ENCODE measurements around the gene DPM2.

The DPM2 gene

GRCh38 chr9:127945942-127946341, 8.3 kb upstream of the DPM2 start:
- TF ChIP-seq USF1 (IDR thresholded peaks at IDR 0.05) (no peak), RAD21 (IDR thresholded peaks at IDR 0.05; ENCODE audit: low read depth) (no peak), NFIC (IDR thresholded peaks at IDR 0.05) (no peak), ZBTB7A (IDR thresholded peaks at IDR 0.05; ENCODE audit: low read depth) (no peak), EGR1 (IDR thresholded peaks at IDR 0.05) (no peak), EP300 (IDR thresholded peaks at IDR 0.05; ENCODE audit: borderline replicate concordance) (no peak), YY1 (IDR thresholded peaks at IDR 0.05; ENCODE audit: low read depth) (no peak), CREB1 (IDR thresholded peaks at IDR 0.05; ENCODE audit: low read depth) (no peak), TAF1 (IDR thresholded peaks at IDR 0.05; ENCODE audit: low read depth) (no peak), TEAD4 (IDR thresholded peaks at IDR 0.05) (no peak)
- TF ChIP-seq, protein P1, sequence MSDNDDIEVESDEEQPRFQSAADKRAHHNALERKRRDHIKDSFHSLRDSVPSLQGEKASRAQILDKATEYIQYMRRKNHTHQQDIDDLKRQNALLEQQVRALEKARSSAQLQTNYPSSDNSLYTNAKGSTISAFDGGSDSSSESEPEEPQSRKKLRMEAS (IDR thresholded peaks at IDR 0.05) = no peak
- TF ChIP-seq, protein P2, sequence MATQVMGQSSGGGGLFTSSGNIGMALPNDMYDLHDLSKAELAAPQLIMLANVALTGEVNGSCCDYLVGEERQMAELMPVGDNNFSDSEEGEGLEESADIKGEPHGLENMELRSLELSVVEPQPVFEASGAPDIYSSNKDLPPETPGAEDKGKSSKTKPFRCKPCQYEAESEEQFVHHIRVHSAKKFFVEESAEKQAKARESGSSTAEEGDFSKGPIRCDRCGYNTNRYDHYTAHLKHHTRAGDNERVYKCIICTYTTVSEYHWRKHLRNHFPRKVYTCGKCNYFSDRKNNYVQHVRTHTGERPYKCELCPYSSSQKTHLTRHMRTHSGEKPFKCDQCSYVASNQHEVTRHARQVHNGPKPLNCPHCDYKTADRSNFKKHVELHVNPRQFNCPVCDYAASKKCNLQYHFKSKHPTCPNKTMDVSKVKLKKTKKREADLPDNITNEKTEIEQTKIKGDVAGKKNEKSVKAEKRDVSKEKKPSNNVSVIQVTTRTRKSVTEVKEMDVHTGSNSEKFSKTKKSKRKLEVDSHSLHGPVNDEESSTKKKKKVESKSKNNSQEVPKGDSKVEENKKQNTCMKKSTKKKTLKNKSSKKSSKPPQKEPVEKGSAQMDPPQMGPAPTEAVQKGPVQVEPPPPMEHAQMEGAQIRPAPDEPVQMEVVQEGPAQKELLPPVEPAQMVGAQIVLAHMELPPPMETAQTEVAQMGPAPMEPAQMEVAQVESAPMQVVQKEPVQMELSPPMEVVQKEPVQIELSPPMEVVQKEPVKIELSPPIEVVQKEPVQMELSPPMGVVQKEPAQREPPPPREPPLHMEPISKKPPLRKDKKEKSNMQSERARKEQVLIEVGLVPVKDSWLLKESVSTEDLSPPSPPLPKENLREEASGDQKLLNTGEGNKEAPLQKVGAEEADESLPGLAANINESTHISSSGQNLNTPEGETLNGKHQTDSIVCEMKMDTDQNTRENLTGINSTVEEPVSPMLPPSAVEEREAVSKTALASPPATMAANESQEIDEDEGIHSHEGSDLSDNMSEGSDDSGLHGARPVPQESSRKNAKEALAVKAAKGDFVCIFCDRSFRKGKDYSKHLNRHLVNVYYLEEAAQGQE (IDR thresholded peaks at IDR 0.05; ENCODE audit: low read depth) = no peak

DNA sequence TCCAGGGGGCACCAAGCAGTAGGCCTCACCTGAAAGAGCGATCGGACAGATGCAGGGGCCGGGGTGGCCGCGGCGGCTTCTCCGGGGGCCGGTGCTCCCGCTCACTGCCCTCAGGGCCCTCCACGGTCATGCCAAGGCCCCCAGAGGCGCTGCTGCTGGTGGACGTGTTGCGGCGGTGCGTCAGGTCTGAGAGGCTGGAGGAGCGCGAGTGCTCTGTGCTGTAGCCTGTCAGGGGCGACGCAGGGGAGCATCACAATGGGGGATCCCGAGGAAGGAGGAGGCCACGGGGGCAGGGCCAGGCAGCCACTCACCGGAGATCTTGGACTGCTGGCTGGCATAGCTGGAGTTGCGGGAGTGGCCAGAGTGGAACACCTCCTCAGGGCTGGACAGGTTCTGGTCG, 7.7 kb upstream of the DPM2 start:
- TF ChIP-seq TEAD4 (IDR thresholded peaks at IDR 0.05) (no peak), NFIC (IDR thresholded peaks at IDR 0.05) (no peak), CREB1 (IDR thresholded peaks at IDR 0.05; ENCODE audit: low read depth) (no peak), RAD21 (IDR thresholded peaks at IDR 0.05; ENCODE audit: low read depth) (no peak), FOXM1 (IDR thresholded peaks at IDR 0.05; ENCODE audit: borderline replicate concordance, low read depth) (no peak)
- TF ChIP-seq, protein P2 (IDR thresholded peaks at IDR 0.05; ENCODE audit: low read depth) = no peak

DNA sequence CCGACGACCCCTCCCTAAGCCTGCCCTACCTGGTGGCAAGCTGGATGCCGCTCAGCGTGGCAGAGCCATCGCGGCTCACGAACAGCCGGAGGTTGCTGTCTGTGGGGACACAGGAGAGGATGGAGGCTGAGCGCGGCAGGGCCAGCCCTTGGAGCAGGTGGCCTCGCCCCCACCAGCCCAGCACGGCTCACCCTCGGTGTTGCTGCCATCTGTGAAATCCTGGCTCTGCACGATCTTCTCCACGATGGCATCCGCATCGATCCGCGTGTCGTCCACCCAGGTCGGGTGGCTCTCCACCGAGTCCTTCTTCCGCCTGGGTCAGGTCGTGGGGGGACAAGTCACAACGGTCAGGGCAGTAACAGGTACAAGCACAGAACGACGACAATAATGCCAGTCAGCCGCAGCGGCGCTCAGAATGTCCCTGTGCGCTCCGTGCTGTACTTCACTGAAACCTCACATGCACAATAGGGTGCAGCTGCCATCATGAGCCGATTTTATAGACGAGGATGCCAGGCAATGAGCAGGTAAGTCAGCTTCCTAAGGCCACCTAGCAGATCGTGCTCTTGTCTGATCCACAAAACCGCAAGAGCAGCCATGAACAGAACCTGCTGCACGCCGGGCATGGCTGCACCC, 7.0 kb upstream of the DPM2 start:
- TF ChIP-seq CREB1 (IDR thresholded peaks at IDR 0.05; ENCODE audit: low read depth) = no peak
- TF ChIP-seq, protein P2 (IDR thresholded peaks at IDR 0.05; ENCODE audit: low read depth) = no peak
- no peak for TF ChIP-seq TCF12 (IDR thresholded peaks at IDR 0.05; ENCODE audit: low read depth)
- no peak for TF ChIP-seq CEBPB (IDR thresholded peaks at IDR 0.05)
- no peak for TF ChIP-seq TAF1 (IDR thresholded peaks at IDR 0.05; ENCODE audit: low read depth)
- no peak for TF ChIP-seq ZBTB7A (IDR thresholded peaks at IDR 0.05; ENCODE audit: low read depth)
- TF ChIP-seq YY1 (IDR thresholded peaks at IDR 0.05; ENCODE audit: low read depth) = no peak
- no peak for TF ChIP-seq RAD21 (IDR thresholded peaks at IDR 0.05; ENCODE audit: low read depth)
- TF ChIP-seq, protein P1 (IDR thresholded peaks at IDR 0.05) = no peak
- no peak for TF ChIP-seq TEAD4 (IDR thresholded peaks at IDR 0.05)
- no peak for TF ChIP-seq FOXM1 (IDR thresholded peaks at IDR 0.05; ENCODE audit: borderline replicate concordance, low read depth)

DNA sequence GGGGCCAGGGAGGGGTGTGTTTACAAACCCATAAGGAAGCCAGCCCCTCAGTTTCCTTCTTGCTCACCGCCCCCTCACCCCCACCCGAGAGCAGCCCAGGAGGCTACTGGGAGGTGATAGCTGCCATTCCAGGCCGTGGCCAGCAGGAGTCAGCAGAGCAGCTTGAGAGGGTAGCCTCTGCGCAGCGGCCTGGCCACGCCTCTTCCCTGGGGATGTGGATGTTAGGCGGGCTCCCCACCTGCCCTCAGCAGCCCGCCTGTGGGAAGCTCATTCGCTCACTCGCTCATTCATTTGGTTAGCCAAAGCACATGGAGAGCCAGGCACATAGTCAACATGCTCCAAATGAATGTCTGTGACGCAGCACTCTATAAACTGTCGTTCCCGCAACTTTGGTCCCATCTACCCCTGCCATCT, 6.1 kb upstream of the DPM2 start:
- TF ChIP-seq TEAD4 (IDR thresholded peaks at IDR 0.05) (no peak), EGR1 (IDR thresholded peaks at IDR 0.05) (no peak), RAD21 (IDR thresholded peaks at IDR 0.05; ENCODE audit: low read depth) (peak; percentile 94), YY1 (IDR thresholded peaks at IDR 0.05; ENCODE audit: low read depth) (no peak), ZBTB7A (IDR thresholded peaks at IDR 0.05; ENCODE audit: low read depth) (0 out of 2 replicates have a peak, but pooled peaks have one; percentile 29), CREB1 (IDR thresholded peaks at IDR 0.05; ENCODE audit: low read depth) (no peak), USF1 (IDR thresholded peaks at IDR 0.05) (no peak), TCF12 (IDR thresholded peaks at IDR 0.05; ENCODE audit: low read depth) (no peak), FOXM1 (IDR thresholded peaks at IDR 0.05; ENCODE audit: borderline replicate concordance, low read depth) (no peak), TAF1 (IDR thresholded peaks at IDR 0.05; ENCODE audit: low read depth) (no peak), EP300 (IDR thresholded peaks at IDR 0.05; ENCODE audit: borderline replicate concordance) (no peak)
- TF ChIP-seq, protein P2 (IDR thresholded peaks at IDR 0.05; ENCODE audit: low read depth) = no peak
- TF ChIP-seq, protein P1 (IDR thresholded peaks at IDR 0.05) = no peak
